ENCODE data around the gene PXDN.

PXDN gene

GRCh38 chr2:1612391-1613077, 131.8 kb downstream of the PXDN start:
- Histone ChIP-seq H3K9ac (ENCODE audit: low read depth, low read length, poor library complexity, severe bottlenecking) (no peak overlapping the region), H4K20me1 (ENCODE audit: insufficient read depth, low read length, poor library complexity, severe bottlenecking) (no peaks in the 10 kb centered on the region), H3K4me2 (ENCODE audit: low read depth, low read length, poor library complexity, severe bottlenecking) (no peak overlapping the region), H3K4me1 (ENCODE audit: insufficient read depth, low read length, poor library complexity, severe bottlenecking) (peaks cover 20% of the 10 kb centered on the region), H3K27me3 (ENCODE audit: insufficient read depth, low read length, poor library complexity, severe bottlenecking) (no peaks in the 10 kb centered on the region), H3K9me3 (ENCODE audit: insufficient read depth, low read depth, low read length) (no peaks in the 10 kb centered on the region), H3K36me3 (ENCODE audit: insufficient read depth, low read length) (no peaks in the 10 kb centered on the region), H3K9me2 (replicated peaks; ENCODE audit: low read depth, low read length) (no peaks in the 10 kb centered on the region), H3F3A (ENCODE audit: low read depth) (no peaks in the 10 kb centered on the region), H2AFZ (ENCODE audit: low read length) (no peak overlapping the region), H3K4me3 (ENCODE audit: low read length, poor library complexity, severe bottlenecking) (no peak overlapping the region), H3K79me2 (ENCODE audit: insufficient read depth, low read length) (no peaks in the 10 kb centered on the region)
- TF ChIP-seq CTCF (conservative IDR thresholded peaks at IDR 0.05; ENCODE audit: low read length) (no peak), EZH2phosphoT487 (IDR thresholded peaks at IDR 0.05; ENCODE audit: borderline replicate concordance) (no peak)

- Histone ChIP-seq H2AFZ (ENCODE audit: low read length) (no peak overlapping the region), H3K9me3 (ENCODE audit: insufficient read depth, low read depth, low read length) (no peaks in the 10 kb centered on the region), H3K4me1 (ENCODE audit: insufficient read depth, low read length, poor library complexity, severe bottlenecking) (peaks cover 20% of the 10 kb centered on the region)
Observed at GRCh38 chr2:1611886-1612285, 132.4 kb downstream of the PXDN start.

GRCh38 chr2:1610096-1610485, 134.2 kb downstream of the PXDN start:
- H3K9me2 ChIP-seq (replicated peaks; ENCODE audit: low read depth, low read length): no peaks in the 10 kb centered on the region
- H3K27me3 ChIP-seq (ENCODE audit: insufficient read depth, low read length, poor library complexity, severe bottlenecking): no peaks in the 10 kb centered on the region
- H3K9me3 ChIP-seq (ENCODE audit: insufficient read depth, low read depth, low read length): no peaks in the 10 kb centered on the region
- no peak overlapping the region for H3K4me3 ChIP-seq (ENCODE audit: low read length, poor library complexity, severe bottlenecking)
- no peaks in the 10 kb centered on the region for H4K20me1 ChIP-seq (ENCODE audit: insufficient read depth, low read length, poor library complexity, severe bottlenecking)
- H3F3A ChIP-seq (ENCODE audit: low read depth): no peaks in the 10 kb centered on the region
- no peaks in the 10 kb centered on the region for H3K79me2 ChIP-seq (ENCODE audit: insufficient read depth, low read length)
- no peak overlapping the region for H2AFZ ChIP-seq (ENCODE audit: low read length)
- TF ChIP-seq CTCF (conservative IDR thresholded peaks at IDR 0.05; ENCODE audit: low read length) (no peak), EZH2phosphoT487 (IDR thresholded peaks at IDR 0.05; ENCODE audit: borderline replicate concordance) (no peak)
- H3K4me2 ChIP-seq (ENCODE audit: low read depth, low read length, poor library complexity, severe bottlenecking): no peak overlapping the region
- H3K36me3 ChIP-seq (ENCODE audit: insufficient read depth, low read length): no peaks in the 10 kb centered on the region
- no peak overlapping the region for H3K9ac ChIP-seq (ENCODE audit: low read depth, low read length, poor library complexity, severe bottlenecking)
- peaks cover 16% of the 10 kb centered on the region for H3K4me1 ChIP-seq (ENCODE audit: insufficient read depth, low read length, poor library complexity, severe bottlenecking)

More at GRCh38 chr2:1611886-1612285, 132.4 kb downstream of the PXDN start:
- Histone ChIP-seq H3F3A (ENCODE audit: low read depth) (no peaks in the 10 kb centered on the region), H4K20me1 (ENCODE audit: insufficient read depth, low read length, poor library complexity, severe bottlenecking) (no peaks in the 10 kb centered on the region), H3K79me2 (ENCODE audit: insufficient read depth, low read length) (no peaks in the 10 kb centered on the region), H3K27me3 (ENCODE audit: insufficient read depth, low read length, poor library complexity, severe bottlenecking) (no peaks in the 10 kb centered on the region), H3K4me2 (ENCODE audit: low read depth, low read length, poor library complexity, severe bottlenecking) (no peak overlapping the region), H3K9ac (ENCODE audit: low read depth, low read length, poor library complexity, severe bottlenecking) (no peak overlapping the region), H3K36me3 (ENCODE audit: insufficient read depth, low read length) (no peaks in the 10 kb centered on the region), H3K4me3 (ENCODE audit: low read length, poor library complexity, severe bottlenecking) (no peak overlapping the region), H3K9me2 (replicated peaks; ENCODE audit: low read depth, low read length) (no peaks in the 10 kb centered on the region)
- no peak for TF ChIP-seq EZH2phosphoT487 (IDR thresholded peaks at IDR 0.05; ENCODE audit: borderline replicate concordance)
- no peak for TF ChIP-seq CTCF (conservative IDR thresholded peaks at IDR 0.05; ENCODE audit: low read length)

Measured in Loucy (cell line).